Mucosa of descending colon (tissue), 3 donors: ENCODE results near the gene CAMKMT. TPM values are rescaled to one million over a fixed set of nuclear protein-coding genes. Genes with fewer than 3 reads are reported as not detected.

Source experiments
- ATAC-seq: fragments of 200-7000 bp; cut with Tn5 transposase; one replicate; pipeline ENCODE4 v1.9.1; 2020; ENCODE audit warnings: mild to moderate bottlenecking, moderate library complexity
- DNase-seq, 3 donors: peaks; one replicate each; pipeline ENCODE4 v3.0.0-alpha.2; 2020
- H3K36me3 ChIP-seq: fragments of 200-600 bp; one replicate; pipeline ENCODE4 v1.8.0; 2021; ENCODE audit warnings: low read depth, mild to moderate bottlenecking
- H3K4me1 ChIP-seq: fragments of 200-600 bp; one replicate; pipeline ENCODE4 v1.8.0; 2021; ENCODE audit warnings: low read depth, mild to moderate bottlenecking
- H3K4me3 ChIP-seq: fragments of 200-600 bp; one replicate; pipeline ENCODE4 v1.8.0; 2021; ENCODE audit warnings: mild to moderate bottlenecking
- H3K9me3 ChIP-seq: fragments of 200-600 bp; one replicate; pipeline ENCODE4 v1.8.0; 2021; ENCODE audit warnings: mild to moderate bottlenecking
- intact Hi-C, 2 donors: fragments of 100-400 bp; cut with DNase I in 1 of 2; cut with micrococcal nuclease in 1 of 2; formaldehyde crosslinking; loops; one replicate each; pipeline versions ENCODE4 v1.11.0 to v1.11.1; 2022; cut with DNase I, micrococcal nuclease
- total RNA-seq, 3 donors: library from RNA; stranded (reverse); fragmentation: NEBNext Ultra II Directional in 2 of 3; extraction: Animal tissue kit (Norgen Biotek cat#: 25700) in 2 of 3; gene quantifications; one replicate each; pipeline versions ENCODE4 v1.2.1 to v1.2.4, GENCODE V29; 2021 to 2023
- TF ChIP-seq, protein P1 (sequence below): fragments of 200-600 bp; IDR thresholded peaks from one replicate; pipeline ENCODE4 v1.8.0; 2022; ENCODE audit warnings: antibody characterized with exemption, mild to moderate bottlenecking
- donor health status: DM: no; HTN: no; CAD: no; lungs with moderate emphysema.
- donor health status: DM: no; HTN: no; CAD: no.
- donor health status: DM: no; HTN: yes; CAD: no.

Gene CAMKMT
- total RNA-seq, 3 donors from 2014 or later = 13.2 to 16.0 (median 14.1) TPM

DNA sequence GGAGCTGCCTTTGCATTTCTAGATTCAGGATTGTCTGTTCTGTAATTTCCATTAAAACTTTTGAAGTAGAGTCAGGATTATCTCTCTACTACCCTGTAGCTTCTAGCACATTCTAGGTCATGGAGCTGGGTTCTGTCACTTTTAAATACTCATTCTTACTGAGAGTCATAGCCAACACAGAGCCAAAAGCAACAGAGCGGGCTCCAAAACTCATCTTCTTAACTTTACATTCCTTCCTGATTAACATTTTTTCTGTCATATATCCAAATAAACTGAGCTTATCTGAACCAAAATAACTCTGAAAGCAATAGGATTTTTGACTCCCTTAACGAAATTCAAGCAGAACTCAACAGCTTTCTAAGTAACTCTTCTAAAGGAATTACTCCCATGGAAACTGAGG, 13.3 kb upstream of the CAMKMT start:
- no peak overlapping the region for H3K4me3 ChIP-seq
- H3K9me3 ChIP-seq = no peaks in the 10 kb centered on the region
- DNase-seq (no peak), ATAC-seq (no peak)
- intact Hi-C loops = no loop called here
- no peaks in the 10 kb centered on the region for H3K4me1 ChIP-seq
- H3K36me3 ChIP-seq = no peaks in the 10 kb centered on the region
- TF ChIP-seq, protein P1, sequence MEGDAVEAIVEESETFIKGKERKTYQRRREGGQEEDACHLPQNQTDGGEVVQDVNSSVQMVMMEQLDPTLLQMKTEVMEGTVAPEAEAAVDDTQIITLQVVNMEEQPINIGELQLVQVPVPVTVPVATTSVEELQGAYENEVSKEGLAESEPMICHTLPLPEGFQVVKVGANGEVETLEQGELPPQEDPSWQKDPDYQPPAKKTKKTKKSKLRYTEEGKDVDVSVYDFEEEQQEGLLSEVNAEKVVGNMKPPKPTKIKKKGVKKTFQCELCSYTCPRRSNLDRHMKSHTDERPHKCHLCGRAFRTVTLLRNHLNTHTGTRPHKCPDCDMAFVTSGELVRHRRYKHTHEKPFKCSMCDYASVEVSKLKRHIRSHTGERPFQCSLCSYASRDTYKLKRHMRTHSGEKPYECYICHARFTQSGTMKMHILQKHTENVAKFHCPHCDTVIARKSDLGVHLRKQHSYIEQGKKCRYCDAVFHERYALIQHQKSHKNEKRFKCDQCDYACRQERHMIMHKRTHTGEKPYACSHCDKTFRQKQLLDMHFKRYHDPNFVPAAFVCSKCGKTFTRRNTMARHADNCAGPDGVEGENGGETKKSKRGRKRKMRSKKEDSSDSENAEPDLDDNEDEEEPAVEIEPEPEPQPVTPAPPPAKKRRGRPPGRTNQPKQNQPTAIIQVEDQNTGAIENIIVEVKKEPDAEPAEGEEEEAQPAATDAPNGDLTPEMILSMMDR = no peak

DNA sequence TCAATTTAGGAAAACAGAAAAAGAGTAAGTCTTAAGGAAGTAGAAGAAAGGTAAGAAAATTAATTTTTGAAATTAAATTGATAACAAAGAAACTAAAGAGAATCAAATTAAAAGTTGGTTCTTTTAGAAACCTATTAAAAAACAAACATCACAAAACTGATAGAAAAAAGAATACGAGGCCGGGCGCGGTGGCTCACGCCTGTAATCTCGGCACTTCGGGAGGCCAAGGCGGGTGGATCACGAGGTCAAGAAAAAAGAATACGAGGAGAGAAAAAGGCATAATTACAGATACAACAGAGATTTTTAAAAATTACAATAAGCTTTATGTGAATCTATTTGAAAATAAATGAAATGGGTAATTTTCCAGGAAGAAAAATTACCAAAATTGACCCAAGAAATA, 12.2 kb upstream of the CAMKMT start:
- H3K4me1 ChIP-seq = no peaks in the 10 kb centered on the region
- H3K4me3 ChIP-seq = no peak overlapping the region
- no peak for DNase-seq
- TF ChIP-seq, protein P1 = no peak
- no peaks in the 10 kb centered on the region for H3K9me3 ChIP-seq
- ATAC-seq = no peak
- H3K36me3 ChIP-seq = no peaks in the 10 kb centered on the region
- intact Hi-C loops = no loop called here

- Histone ChIP-seq H3K9me3 (no peaks in the 10 kb centered on the region), H3K36me3 (no peaks in the 10 kb centered on the region), H3K4me1 (no peaks in the 10 kb centered on the region), H3K4me3 (no peak overlapping the region)
- intact Hi-C loops = no loop called here
- ATAC-seq (no peak), DNase-seq (no peak)
- TF ChIP-seq, protein P1 = no peak
Measured at GRCh38 chr2:44351088-44351487, 10.7 kb upstream of the CAMKMT start.

DNA sequence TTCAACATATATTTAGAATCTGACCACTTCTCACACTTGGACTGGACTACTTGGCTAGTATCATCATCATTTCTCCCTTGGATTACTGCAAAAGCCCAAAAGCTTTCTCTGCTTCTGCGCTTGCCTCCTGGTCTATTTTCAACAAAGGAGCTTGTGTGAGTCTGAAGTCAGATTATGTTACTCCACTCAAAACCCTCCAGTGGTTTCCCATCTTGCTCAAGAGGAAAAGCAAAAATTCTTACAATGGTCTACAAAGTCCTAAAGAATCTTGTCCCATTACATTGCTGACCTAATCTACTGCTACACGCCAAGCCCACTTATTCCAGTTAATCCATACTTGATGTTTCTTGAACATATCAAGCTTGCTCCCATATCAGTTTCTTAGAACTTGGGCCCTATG, 10.1 kb upstream of the CAMKMT start:
- Histone ChIP-seq H3K36me3 (no peaks in the 10 kb centered on the region), H3K4me1 (no peaks in the 10 kb centered on the region), H3K4me3 (no peak overlapping the region), H3K9me3 (no peaks in the 10 kb centered on the region)
- ATAC-seq (no peak), DNase-seq (no peak)
- intact Hi-C loops = no loop called here
- TF ChIP-seq, protein P1 = no peak

GRCh38 chr2:44352510-44352909, 9.2 kb upstream of the CAMKMT start:
- H3K36me3 ChIP-seq = no peaks in the 10 kb centered on the region

More at GRCh38 chr2:44352510-44352909, 9.2 kb upstream of the CAMKMT start:
- Histone ChIP-seq H3K9me3 (no peaks in the 10 kb centered on the region), H3K4me1 (no peaks in the 10 kb centered on the region), H3K4me3 (no peak overlapping the region)
- no peak for ATAC-seq
- DNase-seq = no peak
- intact Hi-C loops = no loop called here
- TF ChIP-seq, protein P1 = no peak
